B cell (primary cell): ENCODE data around the gene PLEKHM3.

ENCODE experiments used
- EZH2 ChIP-seq: IDR thresholded peaks from 2 replicates; pipeline ENCODE4 v1.6.1; 2012; ENCODE audit warnings: borderline replicate concordance, low read depth, mild to moderate bottlenecking, moderate library complexity, low read length; ENCODE audit not compliant: insufficient read depth, poor library complexity, severe bottlenecking
- TF ChIP-seq, protein P1 (sequence below): fragments of 200-600 bp; IDR thresholded peaks from one replicate; pipeline ENCODE4 v1.8.0; 2022; ENCODE audit warnings: antibody characterized with exemption, mild to moderate bottlenecking

DNA sequence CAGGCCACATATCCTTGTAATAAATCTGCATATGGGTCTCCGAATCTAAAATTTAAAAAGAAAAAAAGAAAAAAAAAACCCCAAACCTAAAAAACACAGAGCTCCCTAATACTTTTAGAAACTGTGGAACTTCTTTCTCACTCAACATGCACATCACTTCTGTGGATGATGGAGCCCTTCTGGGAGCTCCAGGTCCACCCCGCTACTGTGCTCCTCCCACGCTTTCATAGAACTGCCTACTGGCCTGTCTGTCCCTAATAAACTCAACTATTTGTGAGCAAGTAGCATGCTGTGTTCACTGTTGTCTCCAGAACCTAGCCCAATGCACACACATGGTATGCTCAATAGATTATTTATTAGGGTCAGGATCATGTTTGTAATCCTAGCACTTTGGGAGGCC, 172.5 kb downstream of the PLEKHM3 start:
- TF ChIP-seq EZH2 = no peak
- TF ChIP-seq, protein P1, sequence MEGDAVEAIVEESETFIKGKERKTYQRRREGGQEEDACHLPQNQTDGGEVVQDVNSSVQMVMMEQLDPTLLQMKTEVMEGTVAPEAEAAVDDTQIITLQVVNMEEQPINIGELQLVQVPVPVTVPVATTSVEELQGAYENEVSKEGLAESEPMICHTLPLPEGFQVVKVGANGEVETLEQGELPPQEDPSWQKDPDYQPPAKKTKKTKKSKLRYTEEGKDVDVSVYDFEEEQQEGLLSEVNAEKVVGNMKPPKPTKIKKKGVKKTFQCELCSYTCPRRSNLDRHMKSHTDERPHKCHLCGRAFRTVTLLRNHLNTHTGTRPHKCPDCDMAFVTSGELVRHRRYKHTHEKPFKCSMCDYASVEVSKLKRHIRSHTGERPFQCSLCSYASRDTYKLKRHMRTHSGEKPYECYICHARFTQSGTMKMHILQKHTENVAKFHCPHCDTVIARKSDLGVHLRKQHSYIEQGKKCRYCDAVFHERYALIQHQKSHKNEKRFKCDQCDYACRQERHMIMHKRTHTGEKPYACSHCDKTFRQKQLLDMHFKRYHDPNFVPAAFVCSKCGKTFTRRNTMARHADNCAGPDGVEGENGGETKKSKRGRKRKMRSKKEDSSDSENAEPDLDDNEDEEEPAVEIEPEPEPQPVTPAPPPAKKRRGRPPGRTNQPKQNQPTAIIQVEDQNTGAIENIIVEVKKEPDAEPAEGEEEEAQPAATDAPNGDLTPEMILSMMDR = no peak
